Left lung (tissue), 10 donors: ENCODE measurements around the gene DGKB. TPM values are rescaled to one million over a fixed set of nuclear protein-coding genes. Genes with fewer than 3 reads are reported as not detected.

Experiments
- ATAC-seq: fragments of 200-7000 bp; cut with Tn5 transposase; one replicate; pipeline ENCODE4 v1.9.1; 2020; ENCODE audit warnings: moderate library complexity
- DNase-seq, 4 donors: peaks; one replicate each; pipeline ENCODE4 v3.0.0-alpha.2; 2013 to 2020
- H3K27ac ChIP-seq, 2 donors: fragments of 200-600 bp; sonication (generic) in 1 of 2; one replicate each; pipeline versions ENCODE4 v1.5.0 to v1.8.0; 2020 to 2021
- H3K27me3 ChIP-seq, 2 donors: fragments of 200-600 bp; sonication (generic) in 1 of 2; one replicate each; pipeline versions ENCODE4 v1.5.0 to v1.8.0; 2020 to 2021
- H3K36me3 ChIP-seq, 2 donors: fragments of 200-600 bp; sonication (generic) in 1 of 2; one replicate each; pipeline versions ENCODE4 v1.5.0 to v1.8.0; 2020 to 2021
- H3K4me1 ChIP-seq, 2 donors: fragments of 200-600 bp; one replicate each; pipeline ENCODE4 v1.8.0; 2021
- H3K4me3 ChIP-seq, 2 donors: fragments of 200-600 bp; sonication (generic) in 1 of 2; one replicate each; pipeline versions ENCODE4 v1.5.0 to v1.8.0; 2020 to 2021; ENCODE audit warnings: mild to moderate bottlenecking in 1 of 2
- H3K9me3 ChIP-seq, 2 donors: fragments of 200-600 bp; sonication (generic) in 1 of 2; one replicate each; pipeline versions ENCODE4 v1.5.0 to v1.8.0; 2020 to 2021
- intact Hi-C, 2 donors: fragments of 100-400 bp; cut with DNase I; formaldehyde crosslinking; loops; one replicate each; pipeline versions ENCODE4 v1.11.2 to v1.14.2; 2022
- polyA plus RNA-seq, 6 donors: library from polyadenylated mRNA; unstranded; fragments of 120-200 nt; gene quantifications; one replicate each; pipeline ENCODE4 v1.2.1, GENCODE V29; 2013; ENCODE audit not compliant: insufficient read length in 6 of 6
- total RNA-seq, 2 donors: library from RNA; stranded (reverse); fragmentation: NEBNext Ultra II Directional; extraction: Animal tissue kit (Norgen Biotek cat#: 25700); gene quantifications; one replicate each; pipeline ENCODE4 v1.2.1, GENCODE V29; 2021
- TF ChIP-seq, protein P1 (sequence below), 2 donors: fragments of 200-600 bp; sonication (generic) in 1 of 2; IDR thresholded peaks; one replicate each; pipeline versions ENCODE4 v1.5.0 to v1.8.0; 2021; ENCODE audit warnings: antibody characterized with exemption in 2 of 2
- donor health status: DM: no; HTN: yes; CAD: no.
- donor health status: DM: no; HTN: no; CAD: no.

Gene DGKB
- total and polyA plus RNA-seq, 8 donors, result 0.15 to 0.31 (median 0.27) TPM; not detected in 1

DNA sequence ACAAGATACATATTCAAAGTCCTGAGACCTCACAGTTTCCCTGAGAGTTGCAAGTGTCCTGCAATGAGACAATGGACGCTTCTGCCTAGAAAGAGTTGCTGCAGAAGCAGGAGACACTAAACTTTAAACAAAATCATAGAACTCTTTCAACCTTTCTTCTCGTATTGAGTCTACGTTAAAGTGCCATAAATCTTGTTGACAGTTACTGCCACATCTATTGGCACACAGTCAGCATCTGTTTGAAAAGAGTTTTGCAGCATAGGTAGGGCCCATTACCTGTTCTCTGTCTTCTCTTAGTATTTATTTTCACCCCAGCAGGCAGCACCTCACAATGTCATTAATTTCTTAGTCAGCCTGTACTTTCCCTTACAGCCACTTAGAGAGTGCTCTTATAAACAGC lies 577.8 kb downstream of the DGKB start:
- H3K4me3 ChIP-seq, result no peak overlapping the region
- ATAC-seq (no peak), DNase-seq (no peak)
- no peaks in the 10 kb centered on the region for H3K4me1 ChIP-seq
- H3K27ac ChIP-seq, result no peak overlapping the region
- H3K36me3 ChIP-seq, result no peaks in the 10 kb centered on the region
- TF ChIP-seq, protein P1, sequence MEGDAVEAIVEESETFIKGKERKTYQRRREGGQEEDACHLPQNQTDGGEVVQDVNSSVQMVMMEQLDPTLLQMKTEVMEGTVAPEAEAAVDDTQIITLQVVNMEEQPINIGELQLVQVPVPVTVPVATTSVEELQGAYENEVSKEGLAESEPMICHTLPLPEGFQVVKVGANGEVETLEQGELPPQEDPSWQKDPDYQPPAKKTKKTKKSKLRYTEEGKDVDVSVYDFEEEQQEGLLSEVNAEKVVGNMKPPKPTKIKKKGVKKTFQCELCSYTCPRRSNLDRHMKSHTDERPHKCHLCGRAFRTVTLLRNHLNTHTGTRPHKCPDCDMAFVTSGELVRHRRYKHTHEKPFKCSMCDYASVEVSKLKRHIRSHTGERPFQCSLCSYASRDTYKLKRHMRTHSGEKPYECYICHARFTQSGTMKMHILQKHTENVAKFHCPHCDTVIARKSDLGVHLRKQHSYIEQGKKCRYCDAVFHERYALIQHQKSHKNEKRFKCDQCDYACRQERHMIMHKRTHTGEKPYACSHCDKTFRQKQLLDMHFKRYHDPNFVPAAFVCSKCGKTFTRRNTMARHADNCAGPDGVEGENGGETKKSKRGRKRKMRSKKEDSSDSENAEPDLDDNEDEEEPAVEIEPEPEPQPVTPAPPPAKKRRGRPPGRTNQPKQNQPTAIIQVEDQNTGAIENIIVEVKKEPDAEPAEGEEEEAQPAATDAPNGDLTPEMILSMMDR (IDR thresholded peaks at IDR 0.05), result no peak
- peaks cover 0 to 13% of the 10 kb centered on the region in 2 donors for H3K9me3 ChIP-seq
- no peaks in the 10 kb centered on the region for H3K27me3 ChIP-seq
- intact Hi-C loops, result no loop called here

DNA sequence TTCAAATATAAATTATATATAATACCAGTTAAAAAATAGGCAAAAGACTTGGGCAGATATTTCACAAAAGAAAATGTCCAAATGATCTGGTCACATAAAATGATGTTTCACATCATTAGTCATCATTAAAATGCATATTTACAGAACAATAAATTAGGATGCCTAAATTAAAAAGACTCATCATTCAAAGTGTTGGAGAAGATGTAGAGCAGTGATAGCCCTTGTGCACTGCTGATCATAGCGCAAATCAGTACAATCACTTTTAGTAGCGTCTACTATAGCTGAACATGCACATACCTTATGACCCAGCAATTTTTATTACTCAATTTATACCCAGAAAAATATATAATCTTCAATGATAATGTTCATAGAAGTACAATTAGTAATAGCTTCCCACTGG lies 579.8 kb downstream of the DGKB start:
- Histone ChIP-seq H3K36me3 (no peaks in the 10 kb centered on the region), H3K4me1 (no peaks in the 10 kb centered on the region), H3K27me3 (no peaks in the 10 kb centered on the region), H3K4me3 (no peak overlapping the region), H3K9me3 (peaks cover 0 to 13% of the 10 kb centered on the region in 2 donors), H3K27ac (no peak overlapping the region)
- DNase-seq (no peak), ATAC-seq (no peak)
- intact Hi-C loops, result no loop called here
- TF ChIP-seq, protein P1 (IDR thresholded peaks at IDR 0.05), result no peak

DNA sequence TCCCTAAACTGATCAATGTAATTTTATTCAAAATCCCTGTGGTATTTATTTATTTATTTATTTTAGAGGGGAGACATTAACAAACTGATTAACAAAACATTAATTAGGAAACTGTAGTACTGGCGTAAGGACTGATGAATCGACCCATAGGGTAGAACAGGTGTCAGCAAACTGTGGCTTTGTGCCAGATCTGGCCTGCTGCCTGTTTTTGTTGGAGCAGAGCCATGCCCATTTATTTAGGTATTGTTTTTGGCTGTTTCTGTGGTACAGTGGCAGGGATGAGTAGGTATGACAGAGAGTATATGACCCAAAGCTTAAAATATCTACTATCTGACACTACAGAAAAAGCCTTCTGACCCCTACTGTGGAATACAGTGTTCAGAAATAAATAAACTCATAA lies 580.6 kb downstream of the DGKB start:
- no peak for DNase-seq
- peaks cover 0 to 13% of the 10 kb centered on the region in 2 donors for H3K9me3 ChIP-seq
- intact Hi-C loops, result no loop called here
- no peak overlapping the region for H3K4me3 ChIP-seq
- no peak overlapping the region for H3K27ac ChIP-seq
- H3K36me3 ChIP-seq, result no peaks in the 10 kb centered on the region
- TF ChIP-seq, protein P1 (IDR thresholded peaks at IDR 0.05), result no peak
- H3K4me1 ChIP-seq, result no peaks in the 10 kb centered on the region
- ATAC-seq, result no peak
- no peaks in the 10 kb centered on the region for H3K27me3 ChIP-seq

DNA sequence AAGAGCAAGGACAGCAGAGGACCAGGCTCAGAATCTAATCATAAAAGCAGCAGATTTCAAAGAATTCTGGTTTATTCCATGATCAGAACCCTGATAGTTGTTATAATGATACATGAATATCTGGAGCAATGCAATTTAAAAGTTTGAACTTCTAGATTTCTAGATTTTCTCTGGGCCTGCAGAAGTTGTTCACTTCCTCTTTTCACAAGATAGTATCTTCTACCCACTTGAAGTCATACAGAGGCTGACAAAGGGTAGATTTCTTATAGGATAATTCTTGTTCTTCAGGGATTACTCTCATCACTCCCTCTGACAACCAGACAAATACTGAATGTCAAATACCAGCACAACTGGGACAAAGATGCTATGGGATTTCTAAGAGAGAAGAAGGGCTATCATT lies 593.1 kb downstream of the DGKB start:
- Histone ChIP-seq H3K4me3 (no peak overlapping the region), H3K9me3 (no peaks in the 10 kb centered on the region), H3K27me3 (no peaks in the 10 kb centered on the region), H3K36me3 (no peaks in the 10 kb centered on the region), H3K4me1 (no peaks in the 10 kb centered on the region), H3K27ac (no peak overlapping the region)
- intact Hi-C loops, result no loop called here
- ATAC-seq, result no peak
- TF ChIP-seq, protein P1 (IDR thresholded peaks at IDR 0.05), result no peak
- DNase-seq, result no peak

DNA sequence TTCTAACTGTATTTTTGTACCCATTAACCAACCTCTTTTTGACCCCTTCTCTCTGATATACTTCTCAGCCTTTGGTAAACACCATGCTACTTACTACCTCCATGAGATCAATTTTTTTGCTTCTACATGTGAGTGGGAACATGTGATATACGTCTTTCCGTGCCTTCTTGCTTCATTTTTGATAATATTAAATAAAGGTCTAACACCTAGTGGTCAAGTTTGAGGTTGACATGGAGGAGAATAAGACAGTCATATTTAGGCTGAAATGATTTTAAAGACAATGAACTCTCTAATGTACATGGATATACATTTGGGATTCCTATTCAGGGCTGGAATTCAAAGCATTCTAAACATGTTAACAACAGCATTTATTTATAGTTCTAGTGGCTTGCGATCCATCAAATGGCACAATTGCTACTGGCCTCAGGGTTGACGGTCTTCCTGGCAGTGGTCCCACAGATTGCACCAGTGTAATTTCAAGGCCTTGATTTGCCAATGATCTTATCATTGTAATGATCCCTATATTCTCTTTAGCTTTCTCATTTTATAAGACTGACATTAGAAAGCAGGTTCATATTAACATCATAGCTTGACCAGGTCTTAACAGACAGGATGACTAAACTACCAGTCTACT lies 597.2 kb downstream of the DGKB start:
- Histone ChIP-seq H3K27ac (no peak overlapping the region), H3K27me3 (no peaks in the 10 kb centered on the region), H3K9me3 (no peaks in the 10 kb centered on the region), H3K4me3 (no peak overlapping the region), H3K36me3 (no peaks in the 10 kb centered on the region), H3K4me1 (no peaks in the 10 kb centered on the region)
- intact Hi-C loops, result no loop called here
- TF ChIP-seq, protein P1 (IDR thresholded peaks at IDR 0.05), result no peak
- ATAC-seq, result no peak
- DNase-seq, result no peak
